B cell (primary cell): ENCODE measurements around the gene CDC40. TPM values are rescaled to one million over a fixed set of nuclear protein-coding genes. Genes with fewer than 3 reads are reported as not detected.

Source experiments
- ATAC-seq: fragments of 200-7000 bp; cut with Tn5 transposase; one replicate; pipeline ENCODE4 v1.10.0; 2021; ENCODE audit warnings: low read depth, mild to moderate bottlenecking, moderate number of reproducible peaks, moderate library complexity
- CTCF ChIA-PET: fragments of 350-600 bp; sonication (Branson Sonifier 250); formaldehyde crosslinking; loops from one replicate; lab custom pipeline; 2021; ENCODE audit warnings: antibody characterized with exemption, inconsistent platforms; lab: Charles Lee
- POLR2A ChIA-PET: fragments of 350-600 bp; sonication (Branson Sonifier 250); formaldehyde crosslinking; loops from one replicate; lab custom pipeline; 2021; ENCODE audit warnings: antibody characterized with exemption; lab: Charles Lee
- DNase-seq: peaks from one replicate; pipeline ENCODE4 v3.0.0; 2013
- H2AFZ ChIP-seq: 2 replicates; pipeline ENCODE4 v1.6.1; 2012; ENCODE audit warnings: mild to moderate bottlenecking, low read depth, low read length; ENCODE audit not compliant: insufficient read depth, poor library complexity, severe bottlenecking
- H3K27ac ChIP-seq, 2 donors: 1 replicate in 1 of 2; 2 replicates in 1 of 2; pipeline ENCODE4 v1.5.1; 2012 to 2013; ENCODE audit warnings: low read length in 2 of 2, mild to moderate bottlenecking in 2 of 2, moderate library complexity in 1 of 2
- H3K27me3 ChIP-seq, 4 experiments: fragments of 200-600 bp in 1 of 4; sonication (generic) in 1 of 4; replicated peaks in 1 of 4; 1 replicate in 2 of 4; 2 replicates in 2 of 4; pipeline versions ENCODE4 v1.6.1 to v1.7.0; 2013 to 2016; ENCODE audit warnings: low read length in 3 of 4, mild to moderate bottlenecking in 2 of 4, mixed read lengths in 1 of 4, moderate library complexity in 1 of 4; ENCODE audit not compliant: insufficient read depth in 4 of 4, control insufficient read depth in 3 of 4; ENCODE audit errors: control extremely low read depth in 1 of 4
- H3K36me3 ChIP-seq, 2 experiments: replicated peaks in 1 of 2; 1 replicate in 1 of 2; 2 replicates in 1 of 2; pipeline versions ENCODE4 v1.6.1 to v1.7.1; 2013; ENCODE audit warnings: low read length in 1 of 2; ENCODE audit not compliant: insufficient read depth in 2 of 2, control insufficient read depth in 1 of 2; ENCODE audit errors: control extremely low read depth in 1 of 2, extremely low read depth in 1 of 2
- H3K4me1 ChIP-seq, 2 donors: fragments of 200-600 bp in 1 of 2; sonication (generic) in 1 of 2; 1 replicate in 1 of 2; 2 replicates in 1 of 2; pipeline versions ENCODE4 v1.5.1 to v1.6.1; 2013 to 2017; ENCODE audit warnings: low read length in 2 of 2; ENCODE audit not compliant: control insufficient read depth in 2 of 2, insufficient read depth in 2 of 2
- H3K4me2 ChIP-seq: replicated peaks from 2 replicates; pipeline ENCODE3; 2012; ENCODE audit warnings: mild to moderate bottlenecking, low read depth, low read length; ENCODE audit not compliant: poor library complexity, severe bottlenecking
- H3K4me3 ChIP-seq, 5 experiments: fragments of 200-600 bp in 1 of 5; sonication (generic) in 1 of 5; 1 replicate in 3 of 5; 2 replicates in 2 of 5; pipeline versions ENCODE4 v1.5.1 to v1.7.0; 2011 to 2016; ENCODE audit warnings: low read length in 4 of 5, mild to moderate bottlenecking in 4 of 5, low read depth in 2 of 5, control low read depth in 1 of 5, moderate library complexity in 1 of 5; ENCODE audit not compliant: insufficient read depth in 1 of 5; ENCODE audit errors: control extremely low read depth in 1 of 5, extremely low read depth in 1 of 5
- H3K79me2 ChIP-seq: fragments of 200-600 bp; sonication (generic); one replicate; pipeline ENCODE4 v1.6.0; 2016; ENCODE audit warnings: low read length; ENCODE audit not compliant: control insufficient read depth, insufficient read depth
- H3K9ac ChIP-seq: fragments of 200-600 bp; sonication (generic); 2 replicates; pipeline ENCODE4 v1.6.1; 2017; ENCODE audit warnings: mild to moderate bottlenecking, low read length, moderate library complexity
- H3K9me3 ChIP-seq, 3 donors: one replicate each; pipeline versions ENCODE4 v1.6.1 to v1.7.1; 2013; ENCODE audit warnings: low read length in 2 of 3; ENCODE audit not compliant: control insufficient read depth in 2 of 3, insufficient read depth in 1 of 3; ENCODE audit errors: control extremely low read depth in 1 of 3
- H4K20me1 ChIP-seq: 2 replicates; pipeline ENCODE4 v1.6.0; 2012; ENCODE audit warnings: mild to moderate bottlenecking, low read length; ENCODE audit not compliant: insufficient read depth, control insufficient read depth, poor library complexity, severe bottlenecking
- H3K27ac Mint-ChIP-seq: one replicate; pipeline ENCODE4 v1.8.0; 2021; ENCODE audit warnings: mixed read lengths
- H3K27me3 Mint-ChIP-seq: one replicate; pipeline ENCODE4 v1.8.0; 2021; ENCODE audit warnings: mixed read lengths
- H3K4me1 Mint-ChIP-seq: one replicate; pipeline ENCODE4 v1.8.0; 2021; ENCODE audit warnings: mixed read lengths
- H3K4me3 Mint-ChIP-seq: one replicate; pipeline ENCODE4 v1.8.0; 2021; ENCODE audit warnings: mixed read lengths
- H3K9me3 Mint-ChIP-seq: one replicate; pipeline ENCODE4 v1.8.0; 2022; ENCODE audit warnings: mixed read lengths; ENCODE audit not compliant: insufficient read depth
- CTCF ChIP-seq: fragments of 200-600 bp; IDR thresholded peaks from one replicate; pipeline ENCODE4 v1.8.0; 2022; ENCODE audit warnings: antibody characterized with exemption, mild to moderate bottlenecking
- EZH2 ChIP-seq: IDR thresholded peaks from 2 replicates; pipeline ENCODE4 v1.6.1; 2012; ENCODE audit warnings: borderline replicate concordance, low read depth, mild to moderate bottlenecking, moderate library complexity, low read length; ENCODE audit not compliant: insufficient read depth, poor library complexity, severe bottlenecking
- WGBS: methylation state at CpG from one replicate; pipeline ENCODE4 v1.1.5; 2013; ENCODE audit warnings: missing lambda C conversion rate; ENCODE audit not compliant: insufficient coverage; 5-methylcytosine and 5-hydroxymethylcytosine counted together
- intact Hi-C: fragments of 100-400 bp; cut with micrococcal nuclease; formaldehyde crosslinking; loops from one replicate; pipeline ENCODE4 v1.10.0; 2022
- polyA minus RNA-seq: library from RNA; depleted of rRNA, polyadenylated mRNA; stranded (reverse); fragments of >200 nt; gene quantifications from 2 replicates; pipeline ENCODE4 v1.2.3, GENCODE V29; 2012
- polyA plus RNA-seq: library from polyadenylated mRNA; depleted of rRNA; stranded (reverse); fragments of >200 nt; gene quantifications from 2 replicates; pipeline ENCODE4 v1.2.3, GENCODE V29; 2012
- total RNA-seq, 2 donors: library from RNA; stranded (reverse); fragments of 120-200 nt in 1 of 2; gene quantifications; 1 replicate in 1 of 2; 2 replicates in 1 of 2; pipeline versions ENCODE4 v1.2.3 to v1.2.4, GENCODE V29; 2013 to 2022

CDC40 gene
- total RNA-seq (52.4 and 59.8 TPM in 2 replicates), polyA plus RNA-seq (12.7 and 19.3 TPM in 2 replicates), polyA minus RNA-seq (19.8 and 27.7 TPM in 2 replicates)
- total RNA-seq (2013) = 68.8 TPM

DNA sequence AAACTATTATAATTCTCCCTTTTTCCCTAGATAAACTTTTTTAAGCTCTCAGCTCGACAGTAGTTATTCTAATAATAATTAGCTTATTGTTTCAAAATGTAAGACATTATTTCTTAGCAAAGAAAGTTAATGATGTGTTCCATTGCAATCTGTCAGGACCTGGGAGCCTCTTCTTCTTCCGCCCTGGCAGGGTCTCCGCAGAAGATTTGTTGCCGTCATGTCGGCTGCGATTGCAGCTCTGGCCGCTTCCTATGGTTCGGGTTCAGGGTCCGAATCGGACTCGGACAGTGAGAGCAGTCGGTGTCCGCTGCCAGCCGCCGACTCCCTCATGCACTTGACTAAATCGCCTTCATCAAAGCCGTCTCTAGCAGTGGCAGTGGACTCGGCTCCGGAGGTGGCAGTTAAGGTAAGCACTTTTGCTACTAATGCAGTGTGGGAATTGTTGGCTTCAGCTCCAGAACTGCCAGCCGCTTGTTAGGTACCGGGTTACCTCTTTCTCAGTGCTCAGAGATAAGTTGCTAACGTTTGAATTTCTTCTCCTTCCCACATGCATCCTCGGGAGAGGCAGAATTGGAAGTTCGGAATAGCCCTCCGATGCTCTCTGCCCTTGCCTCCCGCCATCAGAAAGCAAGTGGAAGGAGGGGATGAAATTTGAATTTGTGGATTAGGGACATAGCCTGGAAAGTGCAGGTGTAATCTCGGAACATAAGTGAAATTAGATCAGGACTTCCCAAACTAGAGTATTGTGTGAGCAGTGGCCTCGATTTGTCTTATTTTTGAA, at the start of gene CDC40:
TSS of gene CDC40 (plus strand) at position 200 of the 781 bp plus-strand sequence. CDS start at position 218, 18 bp downstream.
- Mint-ChIP-seq H3K4me3 (no peak within 1 kb of the TSS), H3K27me3 (no peaks in the 10 kb centered on the region), H3K27ac (no peak within 1 kb of the TSS), H3K9me3 (no peaks in the 10 kb centered on the region), H3K4me1 (peaks cover 12% of the 10 kb centered on the region)
- Histone ChIP-seq H2AFZ (peak within 1 kb of the TSS; percentile 96), H3K27me3 (no peaks in the 10 kb centered on the region), H3K36me3 (peaks cover 2 to 12% of the 10 kb centered on the region in 2 experiments), H3K9me3 (no peaks in the 10 kb centered on the region), H3K9ac (peak within 1 kb of the TSS; percentile 96), H3K4me2 (peak within 1 kb of the TSS; percentile 93), H4K20me1 (peaks cover 29% of the 10 kb centered on the region), H3K4me3 (peak within 1 kb of the TSS; percentile 66 to 100 (median 90)), H3K27ac (peak within 1 kb of the TSS; percentile 72 to 88), H3K4me1 (peaks cover 28 to 37% of the 10 kb centered on the region in 2 donors), H3K79me2 (peaks cover 53% of the 10 kb centered on the region)
- CTCF ChIA-PET = interaction anchor here (1.5 to 9.2 kb wide), 5 partner anchors 19 to 475 kb away, joined by 3 to 90 read pairs (median 13); no protein-coding TSS in a partner anchor
- 0% methylated on average over 24 of the region's 28 CpGs for WGBS
- TF ChIP-seq EZH2 (no peak), CTCF (no peak)
- ATAC-seq = peak; percentile 40
- intact Hi-C loops = loop anchor here (1.0 to 10.0 kb wide), 8 partner anchors 26 to 1304 kb away; partner anchors contain the start of genes AK9, CDK19, CEP57L1 and FIG4
- POLR2A ChIA-PET = no interaction called here
- no peak for DNase-seq
